Lower leg skin (tissue), 4 donors: ENCODE data around the gene LDLRAD3. TPM values are rescaled to one million over a fixed set of nuclear protein-coding genes. Genes with fewer than 3 reads are reported as not detected.

Experiments used
- DNase-seq, 2 donors: peaks; one replicate each; pipeline ENCODE4 v3.0.0-alpha.2; 2019; ENCODE audit warnings: low spot score in 2 of 2
- H3K4me3 ChIP-seq: fragments of 200-600 bp; sonication (generic); 2 replicates; pipeline ENCODE4 v1.5.1; 2017; ENCODE audit warnings: mild to moderate bottlenecking, low read depth; ENCODE audit not compliant: poor library complexity, severe bottlenecking
- CTCF ChIP-seq, 3 donors: fragments of 450-650 bp; IDR thresholded peaks; one replicate each; pipeline ENCODE4 v1.5.1; 2016; ENCODE audit warnings: antibody characterized with exemption in 3 of 3, mild to moderate bottlenecking in 3 of 3, moderate library complexity in 2 of 3
- POLR2A ChIP-seq, 2 donors: fragments of 450-650 bp; IDR thresholded peaks; one replicate each; pipeline ENCODE4 v1.6.1; 2016 to 2017; ENCODE audit warnings: antibody characterized with exemption in 2 of 2, mild to moderate bottlenecking in 1 of 2, moderate library complexity in 1 of 2
- WGBS, 2 donors: methylation state at CpG; one replicate each; pipeline ENCODE4 v1.1.5; 2018; 5-methylcytosine and 5-hydroxymethylcytosine counted together
- intact Hi-C: fragments of 100-400 bp; cut with DNase I; formaldehyde crosslinking; loops from one replicate; pipeline ENCODE4 v1.15.0; 2023; ENCODE audit warnings: low total_unique reads
- total RNA-seq, 4 donors: library from RNA; depleted of rRNA; stranded (reverse); fragments of >200 nt; gene quantifications; one replicate each; pipeline ENCODE4 v1.1.0, GENCODE V29; 2016

LDLRAD3 gene
- total RNA-seq, 4 donors from 2014 or later: 18.6 to 42.6 (median 25.5) TPM

GRCh38 chr11:36000616-36001190 is 56.8 kb downstream of the LDLRAD3 start:
- intact Hi-C loops: no loop called here
- no peak overlapping the region for H3K4me3 ChIP-seq
- peak in 1 of 2 donors; percentile 43 for DNase-seq
- WGBS, 2 donors: 66 to 67% methylated on average over 6 of the region's 6 CpGs
- TF ChIP-seq CTCF (IDR thresholded peaks at IDR 0.05) (no peak), POLR2A (IDR thresholded peaks at IDR 0.05) (no peak)

- intact Hi-C loops: no loop called here
- 43 to 60% methylated on average over 6 of the region's 6 CpGs for WGBS, 2 donors
- H3K4me3 ChIP-seq: no peak overlapping the region
- no peak for DNase-seq
- TF ChIP-seq POLR2A (IDR thresholded peaks at IDR 0.05) (no peak), CTCF (IDR thresholded peaks at IDR 0.05) (no peak)
Observed at GRCh38 chr11:36002196-36002595, 58.3 kb downstream of the LDLRAD3 start.

- intact Hi-C loops: no loop called here
- no peak for TF ChIP-seq POLR2A (IDR thresholded peaks at IDR 0.05)
- TF ChIP-seq CTCF (IDR thresholded peaks at IDR 0.05): no peak
- no peak overlapping the region for H3K4me3 ChIP-seq
- no peak for DNase-seq
- 77 to 78% methylated on average over 3 of the region's 3 CpGs for WGBS, 2 donors
Observed at GRCh38 chr11:36002796-36003195, 58.9 kb downstream of the LDLRAD3 start.

- H3K4me3 ChIP-seq: no peak overlapping the region
- 77 to 81% methylated on average over 3 of the region's 3 CpGs for WGBS, 2 donors
- TF ChIP-seq CTCF (IDR thresholded peaks at IDR 0.05) (no peak), POLR2A (IDR thresholded peaks at IDR 0.05) (no peak)
- DNase-seq: no peak
- intact Hi-C loops: no loop called here
Observed at GRCh38 chr11:36006556-36006955, 62.7 kb downstream of the LDLRAD3 start.

- intact Hi-C loops: no loop called here
- WGBS, 2 donors: 58 to 60% methylated on average over 8 of the region's 8 CpGs
Observed at GRCh38 chr11:36007127-36007655, 63.3 kb downstream of the LDLRAD3 start.

More at GRCh38 chr11:36007127-36007655, 63.3 kb downstream of the LDLRAD3 start:
- TF ChIP-seq CTCF (IDR thresholded peaks at IDR 0.05): no peak
- DNase-seq: no peak
- no peak overlapping the region for H3K4me3 ChIP-seq
